Upper lobe of left lung (tissue), 4 donors: ENCODE results near the gene BMERB1.

Experiments used
- CTCF ChIP-seq, 6 experiments: fragments of 450-650 bp in 4 of 6; fragments of 200-600 bp in 2 of 6; sonication (generic) in 2 of 6; IDR thresholded peaks; one replicate each; pipeline ENCODE4 v1.5.1; 2016 to 2019; ENCODE audit warnings: antibody characterized with exemption in 6 of 6
- EP300 ChIP-seq, 4 donors: sonication (generic); formaldehyde crosslinking; IDR thresholded peaks; one replicate each; pipeline ENCODE4 v1.5.1; 2017; ENCODE audit warnings: antibody characterized with exemption in 4 of 4, control low read depth in 2 of 4
- POLR2A ChIP-seq, 4 donors: fragments of 450-650 bp; IDR thresholded peaks; one replicate each; pipeline ENCODE4 v1.5.1; 2016 to 2017; ENCODE audit warnings: antibody characterized with exemption in 4 of 4, mild to moderate bottlenecking in 2 of 4
- POLR2AphosphoS5 ChIP-seq, 2 donors: sonication (generic); formaldehyde crosslinking; IDR thresholded peaks; one replicate each; pipeline ENCODE4 v1.5.1; 2017; ENCODE audit warnings: antibody characterized with exemption in 2 of 2

GRCh38 chr16:15583526-15583925 is 149.1 kb downstream of the BMERB1 start:
- TF ChIP-seq POLR2AphosphoS5 (IDR thresholded peaks at IDR 0.05) (no peak), POLR2A (IDR thresholded peaks at IDR 0.05) (no peak), CTCF (IDR thresholded peaks at IDR 0.05) (no peak), EP300 (IDR thresholded peaks at IDR 0.05) (no peak)
